BLaER1 (cell line): ENCODE measurements around the gene ARPC1B.
A peak's percentile ranks its signal among the peaks of the same experiment; 100 is the strongest.
"Not testable (repeated sequence)": the region's sequence is repeated elsewhere in the genome, so short reads cannot be mapped to it uniquely, and the experiment has no call there.

Source experiments
- H3K27ac ChIP-seq: shearing (Covaris generic); formaldehyde crosslinking; 2 replicates; pipeline ENCODE4 v1.8.1; 2022
- H3K27me3 ChIP-seq: shearing (Covaris generic); formaldehyde crosslinking; 2 replicates; pipeline ENCODE4 v1.8.1; 2022
- H3K36me3 ChIP-seq: shearing (Covaris generic); formaldehyde crosslinking; 2 replicates; pipeline ENCODE4 v1.8.1; 2022
- H3K4me1 ChIP-seq: shearing (Covaris generic); formaldehyde crosslinking; 2 replicates; pipeline ENCODE4 v1.8.1; 2022
- H3K4me2 ChIP-seq: shearing (Covaris generic); formaldehyde crosslinking; 2 replicates; pipeline ENCODE4 v1.8.1; 2022
- H3K4me3 ChIP-seq: shearing (Covaris generic); formaldehyde crosslinking; 2 replicates; pipeline ENCODE4 v1.8.1; 2022
- H3K9ac ChIP-seq: shearing (Covaris generic); formaldehyde crosslinking; 2 replicates; pipeline ENCODE4 v1.8.1; 2022
- H3K9me3 ChIP-seq: shearing (Covaris generic); formaldehyde crosslinking; 2 replicates; pipeline ENCODE4 v1.8.1; 2022
- H4K20me1 ChIP-seq: shearing (Covaris generic); formaldehyde crosslinking; 2 replicates; pipeline ENCODE4 v1.8.1; 2022
- Cebpa-rat ChIP-seq: shearing (Covaris generic); IDR thresholded peaks from 2 replicates; pipeline ENCODE4 v1.8.1; 2022

Gene ARPC1B

DNA sequence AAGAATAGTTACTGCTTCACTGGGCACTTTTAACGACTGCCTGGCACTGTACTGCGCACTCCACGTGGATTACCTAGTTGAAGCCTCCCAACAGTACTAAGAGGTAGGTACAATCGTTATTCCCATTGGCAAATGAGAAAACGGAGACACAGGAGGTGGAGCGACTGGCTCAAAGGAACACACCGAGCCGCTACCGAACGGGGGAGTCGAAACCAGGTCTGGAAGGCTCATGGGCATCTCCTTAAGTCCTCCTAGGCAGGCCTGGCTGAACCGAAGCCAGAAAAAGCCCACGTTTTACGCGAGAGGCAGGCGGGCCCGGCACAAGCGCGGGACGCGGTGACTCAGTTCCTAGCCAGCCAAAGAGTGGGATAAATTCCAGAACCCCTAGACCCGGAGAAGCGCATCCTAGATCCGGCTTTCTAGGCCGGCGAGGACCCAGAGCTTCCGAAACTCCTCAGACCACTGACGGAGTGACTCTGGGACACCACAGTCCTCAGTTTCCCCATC is 33.4 kb downstream of the ARPC1B start:
- no peaks in the 10 kb centered on the region for H3K27me3 ChIP-seq
- H3K4me3 ChIP-seq: peak overlapping the region; percentile 93
- peak overlapping the region; percentile 97 for H3K9ac ChIP-seq
- H3K36me3 ChIP-seq: peaks cover 62% of the 10 kb centered on the region
- TF ChIP-seq Cebpa-rat: no peak
- H3K4me1 ChIP-seq: peaks cover 36% of the 10 kb centered on the region
- peak overlapping the region; percentile 98 for H3K27ac ChIP-seq
- H3K4me2 ChIP-seq: peak overlapping the region; percentile 91
- H4K20me1 ChIP-seq: peaks cover 77% of the 10 kb centered on the region
- no peaks in the 10 kb centered on the region for H3K9me3 ChIP-seq

DNA sequence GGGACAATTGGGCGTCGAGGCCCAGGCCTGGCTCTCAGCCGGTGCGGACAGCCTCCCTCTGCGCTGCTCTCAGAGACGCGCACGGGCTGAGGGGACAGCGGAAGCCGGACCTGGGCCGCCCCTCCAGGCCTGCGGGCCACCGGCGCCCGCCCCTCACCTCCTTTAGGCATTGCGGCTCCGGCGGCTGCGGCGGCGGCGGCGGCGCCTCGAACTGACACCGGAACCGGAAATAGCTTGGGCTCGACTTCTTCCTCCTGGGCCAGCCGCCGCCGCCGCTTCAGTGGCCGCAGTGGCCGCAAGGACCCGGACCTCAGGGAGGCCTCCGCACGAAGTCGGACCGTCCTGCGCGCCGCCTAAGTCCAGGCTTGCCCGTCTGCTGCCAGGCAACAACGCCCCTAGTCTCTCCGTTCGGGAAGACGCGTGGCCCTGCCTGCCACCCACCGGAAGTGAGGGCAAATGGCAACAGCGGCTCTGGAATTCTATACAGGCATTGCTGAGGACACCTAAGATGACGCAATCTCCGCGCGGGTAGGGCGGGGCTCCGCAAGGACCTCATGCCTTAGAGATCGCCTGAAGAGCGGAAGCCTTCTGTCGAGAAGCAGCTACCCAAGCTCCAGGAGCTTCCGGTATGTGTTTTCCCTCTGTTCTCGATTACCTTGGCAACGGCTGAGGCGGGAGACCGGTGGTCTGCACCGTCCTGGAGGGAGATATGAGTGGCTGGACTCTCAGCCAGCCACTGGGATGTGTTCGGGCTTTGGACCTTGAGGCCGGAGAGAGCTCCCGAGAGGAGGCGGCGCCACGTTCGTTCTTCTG is 34.1 kb downstream of the ARPC1B start, which contains the start of the genes BUD31 and PDAP1:
Gene BUD31, plus strand, starts transcription at position 591 of the 813 bp plus-strand sequence. CDS start 2,124 bp downstream, outside the sequence.
Gene PDAP1, minus strand, starts transcription at position 219 of the 813 bp plus-strand sequence. Its CDS starts 49 bp downstream, at position 170.
- Histone ChIP-seq H3K4me1 (peaks cover 36% of the 10 kb centered on the region), H3K36me3 (peaks cover 62% of the 10 kb centered on the region), H4K20me1 (peaks cover 70% of the 10 kb centered on the region), H3K4me2 (peak within 1 kb of the TSS; percentile 91), H3K27me3 (no peaks in the 10 kb centered on the region), H3K4me3 (peak within 1 kb of the TSS; percentile 93), H3K9ac (peak within 1 kb of the TSS; percentile 97), H3K9me3 (no peaks in the 10 kb centered on the region), H3K27ac (peak within 1 kb of the TSS; percentile 98)
- peak; percentile 100 for TF ChIP-seq Cebpa-rat

GRCh38 chr7:99409192-99409572 is 34.7 kb downstream of the ARPC1B start:
- H3K36me3 ChIP-seq: peaks cover 62% of the 10 kb centered on the region
- H3K27me3 ChIP-seq: no peaks in the 10 kb centered on the region
- H3K4me3 ChIP-seq: peak overlapping the region; percentile 93
- peaks cover 36% of the 10 kb centered on the region for H3K4me1 ChIP-seq
- peak overlapping the region; percentile 97 for H3K9ac ChIP-seq
- no peaks in the 10 kb centered on the region for H3K9me3 ChIP-seq
- H4K20me1 ChIP-seq: peaks cover 64% of the 10 kb centered on the region
- peak overlapping the region; percentile 89 for H3K4me2 ChIP-seq
- H3K27ac ChIP-seq: peak overlapping the region; percentile 98
- TF ChIP-seq Cebpa-rat: no peak

DNA sequence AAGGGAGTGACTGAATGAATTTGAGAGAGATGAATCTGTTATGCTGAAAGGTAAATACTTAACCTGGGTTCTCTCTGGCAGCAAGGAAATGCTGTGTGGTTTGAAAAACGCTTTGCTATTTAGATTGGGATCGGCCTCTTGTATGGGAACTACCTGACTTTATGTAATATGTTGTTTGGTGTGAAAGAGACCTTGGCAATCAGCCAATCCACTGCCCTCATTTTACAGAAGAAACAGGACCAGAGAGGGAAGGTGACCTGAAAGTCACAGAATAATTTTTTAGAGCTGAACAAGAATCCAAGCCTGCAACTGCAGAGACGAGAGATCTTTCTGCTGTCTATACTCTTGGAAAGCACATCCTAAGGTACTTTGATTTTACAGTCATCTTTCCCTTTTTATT is 35.3 kb downstream of the ARPC1B start:
- peaks cover 61% of the 10 kb centered on the region for H4K20me1 ChIP-seq
- peaks cover 36% of the 10 kb centered on the region for H3K4me1 ChIP-seq
- H3K27ac ChIP-seq: no peak overlapping the region
- no peaks in the 10 kb centered on the region for H3K9me3 ChIP-seq
- peak overlapping the region; percentile 93 for H3K4me3 ChIP-seq
- peaks cover 62% of the 10 kb centered on the region for H3K36me3 ChIP-seq
- peak overlapping the region; percentile 89 for H3K4me2 ChIP-seq
- no peaks in the 10 kb centered on the region for H3K27me3 ChIP-seq
- peak overlapping the region; percentile 97 for H3K9ac ChIP-seq
- TF ChIP-seq Cebpa-rat: no peak

- TF ChIP-seq Cebpa-rat: no peak
- H3K4me1 ChIP-seq: peaks cover 36% of the 10 kb centered on the region
These were observed 36.1 kb downstream of the ARPC1B start for GRCh38 chr7:99410635-99411034.

DNA sequence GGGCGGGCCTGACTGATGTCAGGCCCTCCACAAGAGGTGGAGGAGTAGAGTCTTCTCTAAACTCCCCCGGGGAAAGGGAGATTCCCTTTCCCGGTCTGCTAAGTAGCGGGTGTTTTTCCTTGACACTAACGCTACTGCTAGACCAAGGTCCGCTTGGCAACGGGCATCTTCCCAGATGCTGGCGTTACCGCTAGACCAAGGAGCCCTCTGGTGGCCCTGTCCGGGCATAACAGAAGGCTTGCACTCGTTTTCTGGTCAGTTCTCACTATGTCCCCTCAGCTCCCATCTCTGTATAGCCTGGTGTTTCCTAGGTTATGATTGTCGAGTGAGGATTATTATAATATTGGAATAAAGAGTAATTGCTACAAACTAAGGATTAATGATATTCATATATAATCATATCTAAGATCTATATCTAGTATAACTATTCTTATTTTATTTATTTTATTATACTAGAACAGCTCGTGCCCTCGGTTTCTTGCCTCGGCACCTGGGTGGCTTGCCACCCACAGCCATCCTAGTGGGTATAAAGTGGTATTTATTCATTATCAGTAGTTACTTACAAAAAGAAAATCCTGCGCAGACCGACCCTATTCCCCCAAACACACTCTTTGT is 41.1 kb downstream of the ARPC1B start:
- not testable (repeated sequence) for H3K27me3 ChIP-seq, H3K9me3 ChIP-seq, H3K4me3 ChIP-seq, H3K4me2 ChIP-seq, H3K27ac ChIP-seq
- peaks cover 18% of the 10 kb centered on the region for H3K4me1 ChIP-seq
- peaks cover 70% of the 10 kb centered on the region for H4K20me1 ChIP-seq
- peaks cover 100% of the 10 kb centered on the region for H3K36me3 ChIP-seq
- 0 out of 2 replicates have a peak overlapping the region, but pooled peaks have one; percentile 10 for H3K9ac ChIP-seq

More at GRCh38 chr7:99410635-99411034, 36.1 kb downstream of the ARPC1B start:
- Histone ChIP-seq H3K4me3 (peak overlapping the region; percentile 93; the same call in 1 of the 2 replicates), H3K4me2 (peak overlapping the region; percentile 89), H4K20me1 (peaks cover 60% of the 10 kb centered on the region), H3K9ac (peak overlapping the region; percentile 97; the same call in 1 of the 2 replicates), H3K27me3 (no peaks in the 10 kb centered on the region), H3K36me3 (peaks cover 62% of the 10 kb centered on the region), H3K27ac (no peak overlapping the region), H3K9me3 (no peaks in the 10 kb centered on the region)

DNA sequence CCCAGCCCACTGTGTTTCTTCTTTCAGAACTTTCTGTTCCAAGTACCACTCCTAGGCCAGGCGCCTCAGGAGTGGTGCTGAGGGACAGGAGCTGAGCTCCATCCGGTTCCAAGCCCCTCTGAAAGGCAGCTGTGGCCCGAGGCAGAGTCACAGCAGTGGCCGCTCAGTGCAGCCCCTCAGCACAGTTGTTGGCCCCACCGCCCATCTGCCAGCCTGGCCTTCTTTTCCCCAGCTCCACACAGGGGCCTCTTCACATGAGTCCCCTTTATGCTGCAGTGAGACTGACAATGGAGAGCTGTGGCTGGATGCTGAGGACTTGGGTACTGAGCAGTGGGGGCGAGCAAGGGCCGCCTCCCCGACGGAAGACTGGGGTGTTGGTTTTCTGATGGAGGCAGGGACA is 43.7 kb downstream of the ARPC1B start:
- Histone ChIP-seq H3K4me1 (peaks cover 14% of the 10 kb centered on the region), H3K27me3 (no peaks in the 10 kb centered on the region), H3K9me3 (no peaks in the 10 kb centered on the region), H3K9ac (no peak overlapping the region), H3K36me3 (peaks cover 99% of the 10 kb centered on the region), H3K27ac (no peak overlapping the region), H3K4me2 (no peak overlapping the region), H3K4me3 (no peak overlapping the region), H4K20me1 (peaks cover 86% of the 10 kb centered on the region)
- no peak for TF ChIP-seq Cebpa-rat

DNA sequence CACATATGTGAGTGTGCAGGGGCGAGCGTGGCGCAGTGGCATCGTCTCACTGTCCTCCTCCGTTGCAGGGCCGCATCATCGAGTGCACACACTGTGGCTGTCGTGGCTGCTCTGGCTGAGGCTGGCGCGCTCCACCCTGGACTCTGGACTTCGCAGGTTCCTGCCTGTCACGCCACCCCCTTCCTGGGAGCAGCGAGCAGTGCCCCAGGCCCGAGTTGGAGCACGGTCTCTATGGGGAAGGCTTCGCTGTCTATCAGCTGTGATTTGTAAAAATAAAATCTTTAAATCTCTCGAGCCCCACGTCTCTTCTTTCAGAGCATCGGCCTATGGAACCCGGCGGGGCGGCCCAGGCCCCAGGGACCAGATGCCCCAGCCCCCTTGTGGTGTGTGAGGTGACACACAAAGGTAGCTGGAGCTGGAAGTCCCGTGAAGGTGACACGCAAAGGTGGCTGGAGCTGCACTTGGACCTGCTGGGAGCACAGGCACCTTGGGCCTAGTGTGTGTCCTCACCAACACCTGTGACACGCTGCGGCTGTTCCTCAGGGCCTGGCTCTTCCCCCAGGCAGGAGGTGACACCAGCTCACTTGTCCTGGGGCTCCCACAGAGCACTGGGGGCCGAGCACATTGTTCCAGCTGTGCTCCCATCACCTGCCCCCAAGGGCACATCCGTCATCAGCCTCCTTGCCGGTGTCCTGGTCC is 44.9 kb downstream of the ARPC1B start:
- H3K9me3 ChIP-seq: no peaks in the 10 kb centered on the region
- H3K4me1 ChIP-seq: peaks cover 14% of the 10 kb centered on the region
- no peaks in the 10 kb centered on the region for H3K27me3 ChIP-seq
- H3K36me3 ChIP-seq: peaks cover 99% of the 10 kb centered on the region
- no peak for TF ChIP-seq Cebpa-rat
- H3K9ac ChIP-seq: no peak overlapping the region
- H3K4me2 ChIP-seq: peak overlapping the region; percentile 59
- H3K27ac ChIP-seq: peak overlapping the region; percentile 25; the same call in 1 of the 2 replicates
- H4K20me1 ChIP-seq: peaks cover 97% of the 10 kb centered on the region
- H3K4me3 ChIP-seq: no peak overlapping the region

DNA sequence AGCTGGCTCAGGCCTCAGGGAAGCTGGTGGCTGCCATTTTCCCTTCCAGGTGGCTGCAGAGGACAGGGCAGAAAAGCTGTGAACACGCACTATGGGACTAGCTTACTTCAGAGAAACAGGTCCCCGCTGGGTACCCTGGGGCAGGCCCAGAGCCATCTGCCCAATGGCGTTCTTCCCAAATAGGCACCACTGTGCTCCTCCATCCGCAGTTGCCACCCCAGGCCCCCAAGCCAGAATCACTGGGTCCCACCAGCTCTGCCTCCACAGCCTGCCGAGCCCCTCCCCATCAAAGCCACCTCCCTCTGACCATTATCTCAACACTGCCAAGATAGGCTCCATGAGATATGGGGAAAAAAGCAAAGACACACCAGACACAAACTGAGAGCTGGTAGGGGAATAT is 45.7 kb downstream of the ARPC1B start:
- no peak for TF ChIP-seq Cebpa-rat
- Histone ChIP-seq H3K9ac (no peak overlapping the region), H3K4me3 (no peak overlapping the region), H3K9me3 (no peaks in the 10 kb centered on the region), H3K27ac (peak overlapping the region; percentile 25; the same call in 1 of the 2 replicates), H3K4me2 (peak overlapping the region; percentile 59), H3K27me3 (no peaks in the 10 kb centered on the region), H4K20me1 (peaks cover 98% of the 10 kb centered on the region), H3K4me1 (peaks cover 14% of the 10 kb centered on the region), H3K36me3 (peaks cover 99% of the 10 kb centered on the region)
